NCI-H1417 (cell line): ENCODE results near the gene RAB28.

Experiments used
- DNase-seq, 3 experiments: peaks; one replicate each; lab custom pipeline; 2025; lab: John Stamatoyannopoulos, UW

Gene RAB28

DNA sequence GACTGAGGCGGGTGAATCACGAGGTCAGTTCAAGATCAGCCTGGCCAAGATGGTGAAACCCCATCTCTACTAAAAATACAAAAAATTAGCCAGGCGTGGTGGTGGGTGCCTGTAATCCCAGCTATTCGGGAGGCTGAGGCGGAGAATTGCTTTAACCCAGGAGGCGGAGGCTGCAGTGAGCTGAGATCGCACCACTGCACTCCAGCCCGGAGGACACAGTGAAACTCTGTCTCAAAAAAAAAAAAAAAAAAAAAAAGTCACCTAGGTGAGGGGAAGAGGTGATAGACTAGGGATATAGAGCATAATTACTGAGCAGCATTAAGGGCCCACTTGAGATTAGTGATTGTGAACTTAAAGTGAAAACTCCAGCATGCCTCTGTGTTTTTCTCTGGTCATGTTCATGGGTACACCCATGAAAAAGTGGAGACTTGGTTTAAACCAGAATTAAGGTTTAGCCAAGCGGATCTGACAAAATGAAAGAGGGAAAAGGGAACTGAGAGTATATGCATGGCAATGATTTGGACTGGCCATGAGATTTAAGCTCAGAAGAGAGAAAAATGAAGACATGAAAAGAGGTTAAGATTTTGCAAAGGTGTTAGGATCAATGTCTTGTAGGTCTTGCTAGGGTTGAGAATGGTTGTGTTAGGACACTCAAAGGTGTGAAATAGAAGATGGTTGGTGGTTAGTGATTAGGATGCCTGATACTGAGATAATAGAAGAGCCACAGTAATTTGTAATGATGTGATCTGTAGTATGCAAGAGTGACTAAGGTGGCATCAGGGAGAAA lies 105.0 kb downstream of the RAB28 start:
- no peak for DNase-seq

DNA sequence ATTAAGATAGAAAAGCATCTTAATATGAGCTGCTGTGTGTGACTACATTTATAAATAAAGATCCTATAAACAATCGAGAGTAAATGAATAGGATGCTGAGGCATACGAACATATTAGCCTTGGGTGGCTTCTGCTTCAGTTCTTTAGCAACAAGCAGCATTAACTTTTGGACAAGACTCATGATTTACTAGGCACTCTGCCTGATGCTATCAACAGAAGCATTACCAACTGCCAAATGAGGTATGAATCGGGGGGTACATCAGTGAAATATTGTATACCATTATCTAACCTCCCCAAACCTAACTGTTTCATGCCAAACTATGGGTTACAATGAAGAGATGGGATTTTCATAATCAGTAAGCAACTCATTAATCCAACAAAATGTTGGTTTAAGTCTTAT lies 113.1 kb downstream of the RAB28 start:
- no peak for DNase-seq

DNA sequence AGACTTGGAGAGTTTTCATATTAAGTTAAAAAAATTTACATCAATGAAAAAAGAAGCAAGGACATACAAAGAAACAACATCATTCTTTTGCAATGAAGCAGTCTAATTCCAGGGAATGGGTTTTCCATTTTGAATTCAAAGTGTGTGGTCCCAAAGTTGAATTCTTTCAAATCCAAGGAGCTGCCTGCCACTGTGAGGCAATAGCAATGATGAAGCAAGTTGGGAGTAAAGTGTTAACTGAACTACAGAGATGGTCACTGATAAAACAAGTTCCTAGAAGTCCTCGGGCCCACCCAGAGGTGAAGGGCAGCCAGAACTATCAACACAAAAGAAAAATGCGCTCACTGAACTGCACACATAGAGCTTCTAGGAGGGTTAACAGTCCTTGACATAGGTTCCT lies 115.9 kb downstream of the RAB28 start:
- DNase-seq: no peak

DNA sequence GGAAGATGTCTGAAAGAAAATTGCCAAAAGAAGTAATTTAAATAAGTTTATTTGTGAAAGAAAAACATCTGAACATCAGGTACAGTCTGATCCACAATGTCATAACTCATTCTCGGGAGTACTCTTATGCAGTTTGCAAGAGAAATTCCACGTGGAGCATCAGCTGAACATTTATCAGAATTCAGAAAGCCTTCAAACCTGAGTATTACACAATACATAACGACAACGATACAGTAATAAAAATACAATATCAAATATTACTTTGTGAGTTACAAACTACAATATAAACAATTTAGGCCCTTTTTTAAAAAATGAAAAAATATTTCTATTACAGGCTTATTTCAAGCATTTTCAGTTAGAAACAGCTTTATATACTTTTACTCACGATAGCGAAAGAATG lies 116.4 kb downstream of the RAB28 start:
- no peak for DNase-seq

DNA sequence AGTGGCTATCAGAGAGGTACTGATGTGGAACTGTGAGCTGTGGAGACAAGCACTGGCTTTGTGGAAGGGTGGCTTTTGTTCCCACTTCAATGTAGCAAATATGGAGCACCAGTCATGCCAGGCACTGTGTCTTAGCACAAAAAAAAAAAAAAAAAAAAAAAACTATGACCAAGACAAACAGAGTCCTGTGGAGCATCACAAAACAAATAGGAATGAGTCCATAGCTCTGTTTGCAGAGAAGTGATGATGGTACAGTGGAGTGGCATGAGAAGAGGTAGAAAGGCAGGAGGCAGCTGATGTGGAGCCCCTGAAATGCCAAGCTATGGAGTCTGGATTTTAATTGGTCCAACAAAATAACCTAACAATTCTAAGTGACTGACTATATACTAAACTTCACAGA lies 116.9 kb downstream of the RAB28 start:
- peak in 1 of 3 experiments; percentile 29 for DNase-seq

DNA sequence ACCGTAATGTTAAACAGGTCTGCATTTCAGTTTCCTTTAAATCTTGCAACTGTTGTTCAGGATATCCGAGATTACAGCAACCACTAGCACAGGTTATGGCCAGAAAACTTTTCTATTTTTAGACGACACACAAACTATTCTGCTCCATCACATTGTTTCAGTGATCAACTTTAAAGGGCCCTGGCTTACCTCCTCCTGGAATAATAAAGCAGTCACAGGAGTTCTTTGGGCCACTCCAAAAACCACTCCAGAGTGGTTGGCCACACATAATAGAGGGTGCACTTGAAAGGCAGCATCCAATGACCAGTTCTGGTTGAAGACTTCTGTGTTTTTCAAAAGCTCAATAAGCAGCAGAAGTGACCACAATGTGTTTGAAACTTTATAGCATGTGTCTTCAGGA lies 118.9 kb downstream of the RAB28 start:
- peak in 1 of 3 experiments; percentile 19 for DNase-seq

DNA sequence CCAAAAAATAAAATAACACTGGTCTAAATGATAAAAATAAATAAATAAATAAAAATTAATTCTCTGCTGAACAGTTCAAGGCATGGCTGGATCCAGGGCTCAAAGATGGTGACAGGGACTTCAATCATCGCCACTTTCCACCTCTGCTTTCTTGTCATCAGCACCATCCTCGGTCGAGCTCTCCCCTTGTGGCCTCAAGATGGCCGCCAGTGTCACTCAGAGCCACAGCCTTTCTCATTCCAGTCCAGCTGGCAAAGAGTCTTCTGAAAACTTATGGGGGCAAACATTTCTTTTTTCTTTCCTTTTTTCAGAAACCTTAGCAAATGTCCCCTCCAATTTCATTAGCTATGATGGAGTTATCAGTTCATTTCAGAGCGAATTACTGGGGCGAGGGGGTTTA lies 119.5 kb downstream of the RAB28 start:
- DNase-seq: no peak

DNA sequence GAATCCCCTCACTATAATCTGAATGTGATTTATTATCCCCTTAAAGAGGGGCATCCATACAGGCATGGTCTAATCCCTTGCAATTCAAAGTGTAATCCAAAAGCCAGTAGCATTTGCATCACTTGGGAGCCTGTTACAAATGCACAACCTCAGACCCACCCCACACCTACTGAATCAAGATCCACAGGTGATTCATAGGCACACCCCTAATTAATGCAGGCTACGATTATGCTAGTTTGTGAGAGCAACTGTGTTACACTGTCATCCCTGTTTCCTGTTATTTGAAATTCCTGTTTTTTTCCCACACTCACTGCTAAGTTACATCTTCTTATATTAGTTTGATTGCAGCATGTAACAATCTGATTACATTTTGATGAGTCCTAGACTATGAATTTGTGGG lies 120.0 kb downstream of the RAB28 start:
- DNase-seq: no peak

DNA sequence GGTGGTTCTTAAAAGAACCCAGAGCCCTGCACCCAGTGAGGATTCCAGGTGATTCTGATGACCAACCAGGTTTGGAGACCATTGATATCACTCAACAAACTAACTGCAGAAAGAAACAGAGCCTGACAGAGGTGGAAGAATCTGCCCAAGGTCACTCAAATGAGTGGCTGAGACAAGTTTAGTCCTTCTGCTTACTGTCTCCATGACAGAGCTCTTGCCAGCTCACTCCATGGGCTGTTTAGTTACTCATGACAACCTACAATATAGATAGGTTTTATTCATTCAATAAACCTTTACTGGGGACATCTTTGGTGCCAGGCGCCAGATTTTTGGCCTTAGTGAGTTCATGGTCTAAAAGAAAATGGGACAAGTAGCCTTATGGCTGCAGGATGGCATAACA lies 124.3 kb downstream of the RAB28 start:
- DNase-seq: no peak

DNA sequence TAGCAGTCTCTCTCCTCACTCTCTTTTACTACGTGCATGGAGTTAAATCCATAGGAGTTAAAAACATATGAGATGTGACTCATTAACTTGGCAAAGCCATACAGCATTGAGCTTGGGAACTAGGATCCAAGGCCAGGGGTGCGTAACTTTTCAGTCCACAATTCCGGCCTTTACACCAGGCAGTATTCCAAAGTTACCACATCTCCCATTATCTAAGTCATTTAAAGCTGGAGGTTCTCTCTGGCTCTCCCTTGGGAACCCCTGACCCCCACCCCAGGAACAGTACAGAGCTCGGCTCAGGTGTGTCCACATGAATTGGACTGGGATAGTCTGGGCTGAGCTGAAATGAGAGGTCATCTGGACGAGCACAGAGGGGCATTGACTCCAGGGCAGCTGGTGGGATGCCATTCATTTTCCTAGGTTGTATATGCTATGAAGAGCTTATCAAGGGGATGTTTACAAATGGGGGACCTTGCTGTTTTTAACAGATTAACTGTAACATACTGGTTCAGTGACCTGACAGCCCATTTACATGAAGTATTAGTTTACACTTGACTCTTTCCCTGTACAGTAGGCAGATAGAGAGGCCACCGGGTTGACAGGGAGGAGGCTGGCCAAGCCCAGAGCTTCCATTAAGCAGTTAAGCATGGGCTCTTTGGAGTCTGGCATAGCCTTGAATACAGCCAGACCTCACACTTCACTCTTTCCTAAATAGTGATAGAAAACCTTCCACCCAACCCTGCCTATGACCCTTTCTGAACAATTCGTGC lies 128.8 kb downstream of the RAB28 start:
- DNase-seq: no peak

DNA sequence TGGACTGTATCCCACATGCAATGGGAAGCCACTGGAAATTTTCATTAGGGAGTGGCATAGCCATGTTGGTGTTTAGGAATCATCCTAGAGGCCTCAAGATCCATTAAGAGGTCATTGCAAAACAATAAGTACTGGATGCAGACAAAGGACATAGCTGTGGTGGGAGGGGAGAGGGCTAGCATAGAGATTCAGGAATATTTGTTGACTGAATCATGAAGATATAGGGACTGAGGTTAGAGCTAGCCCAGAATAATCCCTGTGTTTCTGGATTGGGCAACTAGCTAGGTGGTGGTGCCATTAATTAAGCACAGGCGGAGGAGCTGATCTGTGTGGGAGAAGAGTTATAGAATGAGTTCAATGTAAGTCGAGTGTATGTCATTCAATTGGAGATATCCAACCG lies 135.0 kb downstream of the RAB28 start:
- DNase-seq: no peak

DNA sequence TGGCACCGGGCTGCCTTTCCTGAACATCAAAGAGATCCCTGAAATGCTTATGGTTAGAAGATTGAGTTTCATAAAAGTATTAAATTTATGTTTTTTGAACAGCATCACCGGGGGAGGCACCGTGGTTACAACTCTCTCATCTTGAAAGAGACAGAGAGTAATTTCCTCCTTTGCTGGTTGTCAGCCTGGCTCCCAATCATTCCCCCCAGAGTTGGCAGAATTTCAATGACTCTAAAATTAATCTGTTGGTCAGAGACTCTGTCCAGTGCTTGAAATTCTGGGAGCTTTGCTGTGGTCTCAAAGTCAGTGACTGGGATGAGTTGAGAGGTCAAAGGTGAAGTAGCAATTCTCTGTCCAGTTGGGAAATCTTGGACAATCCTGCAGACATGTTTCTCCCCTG lies 135.9 kb downstream of the RAB28 start:
- DNase-seq: no peak

DNA sequence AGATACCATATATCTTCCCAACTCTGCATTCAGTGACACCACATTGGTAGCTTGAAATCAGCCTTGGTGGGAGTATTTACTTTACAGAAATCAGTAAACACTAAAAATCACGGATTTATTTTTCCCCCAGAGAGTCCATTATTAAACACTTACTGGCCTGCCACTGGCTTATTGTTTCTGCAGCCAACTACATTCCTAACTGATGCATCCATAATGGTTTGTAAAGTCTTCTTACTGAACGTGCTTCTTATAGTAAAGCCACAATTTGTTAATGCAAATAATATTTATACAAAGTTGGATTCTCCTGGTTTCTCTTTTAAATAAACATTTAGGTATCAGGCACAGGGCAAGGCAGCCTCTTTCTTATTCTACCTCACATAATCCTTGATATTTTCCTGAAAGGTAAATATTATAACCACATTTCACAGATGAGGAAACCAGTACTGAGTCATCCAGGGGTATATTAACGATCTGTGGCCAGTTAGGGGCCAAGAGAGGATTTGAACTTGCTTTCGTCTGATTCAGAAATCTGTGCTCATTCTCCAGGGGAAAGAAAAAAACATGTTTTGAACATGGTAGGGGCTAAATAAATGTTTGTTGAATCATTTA lies 136.5 kb downstream of the RAB28 start:
- DNase-seq: no peak

DNA sequence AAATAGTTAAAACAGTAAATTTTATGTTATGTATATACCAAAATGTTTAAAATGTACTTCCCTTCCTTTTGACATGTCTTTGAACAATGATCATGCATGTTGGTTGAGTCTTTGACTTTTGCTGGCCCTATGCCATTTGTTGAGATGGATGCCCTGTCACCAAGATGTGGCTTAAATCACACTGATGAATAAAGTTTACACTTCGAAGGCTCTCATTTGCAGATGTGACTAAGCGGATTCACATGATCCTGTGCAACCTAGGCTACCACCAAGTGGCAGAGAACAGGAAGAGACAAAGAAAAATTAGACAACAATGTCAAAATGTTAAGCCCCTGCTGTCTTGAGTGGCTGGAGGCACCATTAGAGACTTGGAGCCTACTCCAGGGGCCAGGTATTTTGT lies 139.9 kb downstream of the RAB28 start:
- peak in 1 of 3 experiments; percentile 2 for DNase-seq

DNA sequence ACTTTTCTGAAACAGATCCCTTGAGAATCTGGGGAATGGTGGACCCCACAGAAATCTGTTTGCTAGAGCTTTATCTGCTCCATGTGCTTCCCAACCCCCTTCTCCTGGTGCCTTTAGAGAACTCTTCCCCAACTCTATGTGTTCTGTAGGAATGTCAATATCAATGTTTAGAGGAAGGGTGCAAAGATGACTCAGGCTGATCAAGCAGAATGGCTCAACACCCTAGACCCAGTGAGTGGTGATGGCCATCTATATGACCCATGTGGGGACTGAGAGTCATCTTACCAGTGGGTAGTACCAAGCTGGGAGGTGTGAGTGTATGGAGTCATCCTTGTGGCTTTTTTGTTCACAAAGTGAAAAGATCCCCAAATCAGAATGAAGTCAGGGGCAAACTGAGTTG lies 143.5 kb downstream of the RAB28 start:
- no peak for DNase-seq

DNA sequence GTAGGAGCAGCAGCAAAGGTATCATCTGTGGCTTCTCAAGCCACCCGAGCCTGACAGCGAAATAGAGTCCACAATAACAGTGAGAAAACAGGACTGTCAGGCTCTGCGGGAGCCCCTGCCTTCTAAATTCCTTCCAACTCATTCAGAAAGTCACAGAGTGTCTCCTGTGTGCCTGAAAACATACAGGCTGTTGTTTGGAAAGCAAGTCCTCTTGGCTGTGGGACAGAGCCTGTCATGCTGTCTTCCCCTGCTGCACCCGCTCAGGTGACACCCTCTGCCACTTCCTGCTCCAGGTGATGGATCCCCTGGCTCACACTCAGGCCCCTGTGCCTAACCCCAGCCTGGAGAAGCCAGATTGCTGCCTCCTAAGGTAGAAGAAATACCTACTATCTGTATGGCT lies 152.3 kb downstream of the RAB28 start:
- DNase-seq: no peak

DNA sequence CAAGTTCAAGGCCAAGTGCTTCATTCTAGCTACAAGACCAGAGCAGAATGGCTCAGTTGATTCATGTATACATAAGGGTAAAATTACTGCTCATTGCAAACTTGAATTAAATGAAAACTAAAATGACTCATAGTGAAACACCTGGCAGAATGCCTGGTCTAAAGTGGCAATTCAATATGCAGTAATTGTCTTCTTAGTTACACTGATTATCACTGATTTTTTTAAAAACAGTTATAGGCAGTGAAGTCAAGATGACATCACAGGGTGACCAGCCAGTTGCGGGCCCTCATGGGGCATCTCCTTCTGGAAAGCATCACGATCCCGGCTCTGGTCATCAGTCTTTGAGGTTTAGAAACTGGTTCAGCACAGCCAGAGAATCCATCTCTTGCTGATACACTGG lies 154.2 kb downstream of the RAB28 start:
- peak in 1 of 3 experiments; percentile 9 for DNase-seq

DNA sequence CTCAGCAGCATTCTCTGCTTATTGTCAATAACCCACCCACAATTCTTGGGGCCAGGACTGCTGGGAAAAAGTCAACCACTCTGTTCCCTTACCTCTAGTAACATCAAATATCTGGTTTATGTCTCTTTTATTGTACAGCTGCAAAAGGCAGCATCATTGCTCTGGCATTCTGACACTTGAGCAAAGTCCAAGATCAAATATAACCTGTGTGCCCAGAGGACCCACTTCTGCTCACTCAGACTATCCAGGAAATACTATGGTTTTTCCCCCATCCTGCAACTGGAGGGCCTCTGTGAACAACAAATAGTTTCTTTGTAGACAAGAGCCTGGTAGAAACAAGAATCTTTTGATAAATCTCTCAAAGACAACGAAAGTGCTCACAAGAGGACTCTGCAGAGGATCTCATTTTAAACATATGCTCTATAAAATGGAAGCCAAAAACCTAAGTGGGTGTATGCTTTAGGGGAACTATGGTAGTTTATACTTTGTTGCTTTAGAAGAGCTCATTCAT lies 154.7 kb downstream of the RAB28 start:
- DNase-seq: no peak

DNA sequence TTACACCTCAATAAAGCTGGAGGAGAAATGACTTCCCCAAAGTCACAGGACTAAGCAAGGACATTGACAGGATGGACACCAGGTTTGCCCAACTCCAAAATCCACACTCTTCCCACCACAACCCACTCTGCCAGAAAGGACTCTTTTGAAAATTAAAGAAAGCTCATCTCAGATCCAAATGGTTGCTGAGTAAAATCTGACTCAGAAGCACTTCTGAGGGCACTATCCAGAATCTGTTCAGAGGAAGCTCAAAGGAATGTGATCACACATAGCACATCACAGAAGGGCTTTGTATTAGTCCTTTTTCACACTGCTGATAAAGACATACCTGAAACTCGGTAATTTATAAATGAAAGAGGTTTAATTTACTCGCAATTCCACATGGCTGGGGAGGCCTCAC lies 155.5 kb downstream of the RAB28 start:
- DNase-seq: no peak

DNA sequence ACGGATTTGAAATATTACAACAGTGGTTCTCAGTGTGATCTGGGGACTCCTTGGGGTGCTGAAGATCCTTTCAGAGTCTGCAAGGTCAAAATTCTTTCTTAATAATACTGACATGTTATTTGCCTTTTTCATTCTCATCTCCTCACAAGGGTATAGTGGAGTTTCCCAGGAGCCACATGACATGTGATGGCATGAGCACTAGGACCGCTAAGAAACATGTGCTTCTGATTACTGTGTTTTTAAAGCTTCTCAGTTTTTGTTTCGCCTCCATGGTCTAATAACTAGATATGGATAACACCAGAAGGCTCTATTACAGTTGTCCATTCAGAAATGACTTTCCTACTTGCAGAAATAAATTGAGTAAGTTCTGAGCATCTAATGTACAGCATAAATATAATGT lies 156.1 kb downstream of the RAB28 start:
- no peak for DNase-seq

DNA sequence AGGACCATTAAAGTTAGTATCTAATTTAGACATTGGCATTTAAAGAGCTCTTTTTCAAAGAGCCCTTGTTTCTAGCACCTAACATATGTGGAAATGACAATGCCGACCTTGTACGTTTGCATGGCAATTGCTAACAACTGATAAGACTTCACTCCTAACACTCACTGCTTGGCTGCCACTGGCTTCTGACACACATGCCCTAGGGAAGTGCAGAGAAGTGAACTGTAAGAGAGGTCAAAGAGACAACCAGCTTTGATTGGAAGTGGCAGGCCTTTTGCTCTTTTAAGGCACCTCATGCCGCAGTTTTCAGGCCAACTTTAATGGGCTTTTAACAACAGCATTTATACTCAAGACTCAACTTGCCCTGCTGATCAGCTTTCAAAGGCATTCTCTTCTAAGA lies 158.4 kb downstream of the RAB28 start:
- no peak for DNase-seq

DNA sequence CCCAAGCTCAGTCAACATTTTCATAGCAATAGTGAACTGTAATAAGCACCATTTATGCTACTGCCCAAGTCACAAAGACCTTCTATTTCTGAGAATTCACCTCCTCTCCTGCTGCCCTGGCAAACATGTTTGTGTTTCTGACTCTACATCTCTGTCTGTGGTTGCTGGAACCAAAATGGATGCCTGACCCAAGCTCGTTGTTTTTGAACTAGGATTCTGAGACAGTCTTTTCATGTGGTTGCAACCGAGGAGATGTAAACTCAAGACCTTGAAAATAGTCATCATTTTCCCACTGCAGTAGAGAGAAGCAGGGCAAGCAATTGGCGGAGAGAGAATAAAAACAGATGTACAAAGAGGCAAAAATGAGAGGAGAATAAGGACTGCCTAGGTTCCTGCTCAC lies 160.2 kb downstream of the RAB28 start:
- no peak for DNase-seq

DNA sequence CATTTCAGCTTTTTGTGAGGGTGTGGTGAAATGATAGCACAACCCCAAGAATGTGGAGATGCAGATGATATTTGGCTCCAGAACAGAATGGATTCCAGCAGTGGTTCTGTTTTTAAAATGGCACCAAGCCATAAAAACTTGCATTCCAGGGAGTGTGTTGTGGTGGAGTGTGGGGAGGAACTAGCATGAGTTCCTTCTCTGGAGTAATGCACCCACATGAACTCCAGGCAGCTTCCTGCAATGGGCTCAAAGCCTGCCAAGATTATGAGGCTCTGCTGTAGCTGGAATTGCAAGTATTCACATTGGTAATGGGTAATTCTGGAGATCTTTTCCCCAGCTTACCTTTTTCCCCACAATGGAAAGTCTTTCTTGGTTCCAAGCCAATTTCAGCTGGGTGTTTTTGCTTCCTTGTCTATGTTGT lies 161.4 kb downstream of the RAB28 start:
- DNase-seq: no peak
